C1 segment of cervical spinal cord (tissue), 14 donors: Measurements from ENCODE around the gene OR2A14.
A peak's percentile ranks its signal among the peaks of the same experiment; 100 is the strongest.
"Not testable (repeated sequence)": the region's sequence is repeated elsewhere in the genome, so short reads cannot be mapped to it uniquely, and the experiment has no call there.

Source experiments
- DNase-seq, 14 donors: peaks; one replicate each; lab custom pipeline; 2025; lab: John Stamatoyannopoulos, UW

OR2A14 gene, protein sequence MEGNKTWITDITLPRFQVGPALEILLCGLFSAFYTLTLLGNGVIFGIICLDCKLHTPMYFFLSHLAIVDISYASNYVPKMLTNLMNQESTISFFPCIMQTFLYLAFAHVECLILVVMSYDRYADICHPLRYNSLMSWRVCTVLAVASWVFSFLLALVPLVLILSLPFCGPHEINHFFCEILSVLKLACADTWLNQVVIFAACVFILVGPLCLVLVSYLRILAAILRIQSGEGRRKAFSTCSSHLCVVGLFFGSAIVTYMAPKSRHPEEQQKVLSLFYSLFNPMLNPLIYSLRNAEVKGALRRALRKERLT

DNA sequence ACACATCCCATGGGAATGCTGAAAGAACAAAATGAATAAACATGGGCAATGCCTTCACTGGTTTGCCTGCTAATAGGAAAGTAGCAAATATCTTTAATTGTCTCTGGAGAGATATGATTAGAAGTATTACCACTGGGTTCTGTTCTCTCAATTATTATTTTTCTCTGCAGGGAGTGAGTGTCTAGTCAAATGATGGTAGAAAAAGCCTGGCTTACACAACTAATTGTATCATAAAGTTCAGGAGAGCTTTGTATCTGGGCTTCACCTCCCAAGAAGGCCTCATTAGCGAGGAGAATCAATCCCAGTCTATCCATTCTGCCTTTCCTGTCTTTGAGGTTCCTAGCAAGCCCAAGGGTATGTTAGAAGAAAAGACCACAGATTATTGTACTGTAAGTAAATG, at the start of gene OR2A14:
Gene OR2A14, plus strand, starts transcription at position 301 of the 400 bp plus-strand sequence. CDS start 5,937 bp downstream, outside the sequence.
- DNase-seq = no peak

DNA sequence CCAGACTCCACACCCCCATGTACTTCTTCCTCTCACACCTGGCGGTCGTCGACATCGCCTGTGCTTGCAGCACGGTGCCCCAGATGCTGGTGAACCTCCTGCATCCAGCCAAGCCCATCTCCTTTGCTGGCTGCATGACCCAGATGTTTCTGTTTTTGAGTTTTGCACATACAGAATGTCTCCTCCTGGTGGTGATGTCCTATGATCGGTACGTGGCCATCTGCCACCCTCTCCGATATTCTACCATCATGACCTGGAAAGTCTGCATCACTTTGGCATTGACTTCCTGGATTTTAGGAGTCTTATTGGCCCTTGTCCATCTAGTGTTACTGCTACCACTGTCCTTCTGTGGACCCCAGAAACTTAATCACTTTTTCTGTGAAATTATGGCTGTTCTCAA, 48.6 kb upstream of the OR2A14 start:
- DNase-seq = no peak

DNA sequence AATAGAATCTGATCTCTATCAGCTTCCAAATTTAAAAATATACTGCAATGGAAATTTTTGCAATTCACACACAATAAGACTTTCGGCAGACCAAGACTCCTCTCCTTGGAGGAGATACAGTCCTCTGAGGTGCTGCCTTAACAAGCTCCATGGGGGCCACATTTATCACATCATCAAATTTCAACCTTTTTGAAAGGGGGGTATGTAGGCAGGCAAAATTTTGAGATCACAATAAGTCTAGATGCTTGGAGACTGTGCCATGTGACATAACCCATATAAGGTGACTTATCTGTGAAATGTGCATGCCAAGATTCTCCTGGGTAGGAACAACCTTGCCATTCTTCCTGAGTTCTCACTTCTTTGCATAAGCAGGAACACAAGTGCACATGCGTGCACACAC, 37.0 kb upstream of the OR2A14 start, which contains the start of gene OR2A12:
Gene OR2A12, plus strand, starts transcription at position 301 of the 400 bp plus-strand sequence. CDS start 8,830 bp downstream, outside the sequence.
- no peak for DNase-seq

DNA sequence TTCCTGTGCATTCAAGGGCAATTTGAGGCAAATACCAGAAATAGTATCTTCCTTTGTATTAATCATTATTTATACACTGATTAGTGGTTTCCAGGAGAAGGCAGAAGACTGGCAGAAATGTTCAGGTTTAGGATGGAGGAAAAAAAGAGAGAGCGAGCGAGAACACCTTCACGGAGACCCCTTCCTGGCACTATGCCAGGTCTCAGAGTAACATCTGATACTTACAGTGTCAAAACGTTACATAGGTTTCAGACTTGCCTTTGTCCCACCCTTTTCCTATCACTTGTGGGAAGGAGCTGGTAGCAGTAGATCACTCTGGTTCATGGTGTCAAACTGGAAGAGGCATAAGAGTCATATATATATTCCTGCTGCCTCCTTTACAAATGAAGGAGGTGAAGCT, 36.2 kb upstream of the OR2A14 start:
- no peak for DNase-seq

DNA sequence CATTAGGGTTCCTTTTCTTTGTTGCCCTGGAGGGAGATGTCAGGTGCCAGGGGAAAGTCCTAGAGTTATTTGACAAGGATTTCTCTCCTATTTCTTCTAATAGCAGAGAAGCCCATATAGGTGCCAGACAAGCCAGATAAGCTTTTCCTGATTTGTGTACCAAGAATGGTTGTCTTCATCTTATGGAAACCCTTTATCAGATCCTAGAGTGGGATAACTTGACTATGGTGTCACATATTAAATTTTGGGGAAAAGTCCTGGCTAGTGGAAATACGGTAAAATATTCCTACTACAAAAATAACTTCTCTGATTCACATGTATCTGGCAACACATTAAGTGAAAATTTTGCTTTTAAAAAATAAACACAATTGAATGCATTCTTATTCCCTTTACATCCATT, 35.7 kb upstream of the OR2A14 start:
- no peak for DNase-seq

DNA sequence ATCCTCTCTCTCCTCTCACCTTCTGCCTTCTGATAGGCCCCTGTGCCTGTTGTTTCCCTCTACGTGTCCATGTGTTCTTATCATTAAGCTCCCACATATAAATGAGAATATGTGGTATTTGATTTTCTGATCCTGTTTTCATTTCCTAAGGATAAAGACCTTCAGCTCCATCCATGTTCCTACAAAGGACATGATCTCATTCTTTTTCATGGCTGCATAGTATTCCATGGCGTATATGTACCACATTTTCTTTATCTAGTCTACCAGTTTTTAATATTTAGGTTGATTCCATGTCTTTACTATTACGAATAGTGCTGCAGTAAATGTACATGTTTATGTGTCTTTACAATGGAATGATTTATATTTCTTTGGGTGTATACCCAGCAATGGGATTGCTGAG, 32.3 kb upstream of the OR2A14 start:
- no peak for DNase-seq

DNA sequence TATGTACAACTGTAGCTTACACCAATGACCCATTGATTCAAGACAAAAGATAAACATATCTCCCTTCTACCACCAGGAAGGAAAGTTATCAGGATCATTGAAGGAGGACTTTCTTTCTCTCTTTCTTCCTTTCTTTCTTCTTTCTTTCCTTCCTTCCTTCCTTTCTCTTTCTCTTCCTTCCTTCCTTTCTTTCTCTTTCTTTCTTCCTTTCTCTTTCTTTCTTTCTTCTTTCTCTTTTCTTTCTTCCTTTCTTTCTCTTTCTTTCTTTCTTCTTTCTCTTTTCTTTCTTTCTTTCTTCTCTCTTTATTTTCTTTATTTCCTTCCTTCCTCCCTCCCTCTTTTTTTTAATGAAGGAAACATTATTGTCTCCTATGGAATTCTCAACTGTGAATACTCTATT, 24.2 kb upstream of the OR2A14 start:
- no peak for DNase-seq

DNA sequence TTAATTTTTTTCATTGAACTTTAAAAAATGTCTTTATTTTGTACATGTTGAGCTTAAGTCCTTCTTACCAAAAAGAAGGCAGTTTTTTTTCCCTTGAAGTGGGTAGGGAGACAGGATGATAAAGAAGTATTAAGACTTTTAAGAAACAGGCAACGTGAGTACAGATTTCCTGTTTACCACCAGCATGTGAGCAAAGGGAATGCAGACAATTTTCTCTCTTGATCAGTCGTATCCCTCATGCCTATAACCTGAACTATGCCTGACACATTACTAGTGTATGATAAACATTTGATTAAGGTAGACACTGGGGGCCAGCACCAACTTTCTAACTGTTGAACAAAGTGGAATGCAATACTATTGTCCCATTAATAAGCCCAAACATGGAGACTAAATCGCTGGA, 22.4 kb upstream of the OR2A14 start:
- no peak for DNase-seq

DNA sequence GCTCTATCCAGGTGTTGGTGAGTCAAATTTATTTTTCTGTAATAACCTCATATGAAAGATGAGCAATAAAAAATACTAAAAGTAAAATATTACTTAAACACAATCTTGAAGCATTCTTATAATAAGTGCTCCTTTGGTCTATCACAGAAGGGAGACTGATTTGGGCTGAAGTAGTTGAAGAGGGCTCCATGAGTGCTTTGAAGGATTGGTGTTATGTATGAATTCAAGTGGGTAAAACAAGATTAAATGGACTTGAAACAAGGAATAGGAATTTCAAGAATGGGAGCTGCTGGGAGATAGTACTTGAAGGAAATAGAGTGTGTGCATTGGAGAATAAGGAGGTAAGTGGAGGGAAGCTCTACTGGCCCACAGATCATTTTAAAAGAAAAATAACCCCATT, 20.9 kb upstream of the OR2A14 start:
- DNase-seq = no peak

DNA sequence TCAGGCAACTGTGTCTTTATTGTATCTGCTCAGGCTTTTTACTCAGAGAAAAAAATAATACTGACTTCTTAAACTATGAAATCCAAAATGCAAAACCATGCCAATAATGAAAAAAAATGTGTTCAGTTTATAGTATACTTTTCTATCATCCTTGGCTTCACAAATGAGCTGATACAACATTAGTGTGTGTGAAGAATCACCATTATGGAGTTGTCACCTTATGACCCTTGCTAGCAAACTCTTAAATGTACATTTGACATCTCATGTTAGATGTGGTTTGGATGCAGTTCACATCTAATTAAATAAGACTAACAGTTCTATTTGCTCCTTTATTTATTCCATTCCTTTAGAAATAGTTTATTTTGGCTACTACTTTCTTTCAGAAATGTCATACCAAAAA, 17.8 kb upstream of the OR2A14 start:
- no peak for DNase-seq

DNA sequence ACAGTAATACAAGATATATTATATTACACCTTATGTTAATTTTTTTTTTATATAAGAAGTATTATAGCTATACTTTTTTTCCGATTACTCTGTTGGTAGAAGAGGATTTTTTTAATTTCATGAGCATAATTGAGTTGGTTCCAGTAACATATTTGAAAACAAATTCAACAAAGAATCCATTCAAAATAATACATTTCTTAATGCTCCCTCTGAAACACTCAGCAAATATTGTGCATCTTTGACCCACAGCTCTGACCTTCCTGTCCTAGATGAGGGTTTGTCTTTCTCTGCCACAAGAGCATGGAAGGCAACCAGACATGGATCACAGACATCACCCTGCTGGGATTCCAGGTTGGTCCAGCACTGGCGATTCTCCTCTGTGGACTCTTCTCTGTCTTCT, 13.7 kb upstream of the OR2A14 start, which contains the start of gene OR2A2:
Gene OR2A2, plus strand, starts transcription at position 301 of the 400 bp plus-strand sequence. Its CDS starts 0 bp downstream, at position 301.
- DNase-seq = no peak

DNA sequence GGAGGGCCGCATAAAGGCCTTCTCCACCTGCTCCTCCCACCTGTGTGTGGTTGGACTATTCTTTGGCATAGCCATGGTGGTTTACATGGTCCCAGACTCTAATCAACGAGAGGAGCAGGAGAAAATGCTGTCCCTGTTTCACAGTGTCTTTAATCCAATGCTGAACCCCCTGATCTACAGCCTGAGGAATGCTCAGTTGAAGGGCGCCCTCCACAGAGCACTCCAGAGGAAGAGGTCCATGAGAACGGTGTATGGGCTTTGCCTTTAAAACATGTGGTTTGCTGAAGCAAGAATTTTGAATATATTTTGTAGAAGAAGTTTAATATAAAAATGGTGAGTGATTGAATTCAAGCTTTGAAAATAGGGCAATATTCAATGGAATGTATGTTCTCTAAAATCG, 12.7 kb upstream of the OR2A14 start:
- no peak for DNase-seq

DNA sequence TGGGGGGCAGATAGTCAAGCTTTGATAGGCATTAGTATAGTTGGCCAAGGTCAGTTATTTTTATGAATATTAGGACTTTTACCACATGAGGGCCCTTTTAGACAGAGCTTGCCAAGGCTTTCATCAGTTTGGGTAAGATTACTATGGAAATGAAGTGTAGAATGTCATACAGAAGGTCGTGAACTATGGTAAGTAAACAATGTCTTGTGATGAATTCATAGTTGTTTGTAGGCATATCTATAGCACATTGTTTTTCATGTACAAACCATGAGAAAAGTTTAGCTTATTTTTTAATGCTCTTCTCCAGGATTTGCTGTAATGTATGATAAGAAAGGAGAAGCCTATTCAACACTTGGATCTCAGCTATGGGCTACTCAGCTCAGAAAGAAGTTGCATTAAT, 9.3 kb upstream of the OR2A14 start:
- DNase-seq = no peak

DNA sequence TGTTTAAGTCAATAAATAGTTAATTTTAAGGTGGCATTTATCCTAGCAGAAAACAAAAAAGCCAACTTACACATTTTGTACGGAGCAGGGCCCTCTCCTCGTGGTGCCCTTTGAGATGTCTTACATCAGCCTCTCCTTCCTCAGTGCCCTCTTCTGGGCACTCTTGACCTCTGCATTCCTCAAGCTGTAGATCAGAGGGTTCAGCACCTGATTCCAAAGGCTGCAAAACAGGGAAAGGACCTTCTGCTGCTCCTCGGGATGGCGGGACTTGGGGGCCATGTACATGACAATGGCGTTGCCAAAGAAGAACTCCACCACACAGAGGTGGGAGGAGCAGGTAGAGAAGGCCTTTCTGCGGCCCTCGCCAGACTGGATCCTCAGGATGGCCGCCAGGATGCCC, 4.6 kb upstream of the OR2A14 start:
- DNase-seq = no peak

DNA sequence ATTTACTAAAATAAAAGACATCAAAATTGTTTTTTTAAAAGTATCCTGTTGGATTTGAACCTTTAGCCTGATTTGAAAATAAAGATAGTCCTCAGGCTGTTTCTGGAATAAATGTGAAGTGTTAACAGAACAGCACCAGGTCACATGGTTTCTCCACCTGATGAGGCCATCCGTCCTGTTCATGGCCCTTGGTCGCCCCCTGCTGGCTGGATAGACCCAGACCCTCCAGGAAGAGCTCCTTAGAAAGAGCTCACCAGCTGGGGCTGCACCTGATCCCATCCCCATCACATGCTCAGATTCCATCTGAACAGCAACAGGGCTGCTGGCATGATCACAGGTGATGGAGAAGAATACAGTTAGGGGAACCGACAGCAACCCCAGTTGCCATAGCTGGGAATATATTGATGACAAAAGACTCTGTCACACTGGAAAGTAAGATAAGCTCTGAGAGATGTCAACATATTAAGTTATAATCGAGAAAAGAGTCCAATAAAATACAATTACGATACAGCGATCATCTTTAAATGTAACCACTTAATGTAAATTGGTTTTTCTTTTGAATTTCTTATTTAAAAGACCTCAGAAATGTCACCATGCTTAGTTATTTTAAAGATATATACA, 4.8 kb downstream of the OR2A14 start:
- DNase-seq = peak in 5 of 14 donors; percentile 9 to 25 (median 13)

DNA sequence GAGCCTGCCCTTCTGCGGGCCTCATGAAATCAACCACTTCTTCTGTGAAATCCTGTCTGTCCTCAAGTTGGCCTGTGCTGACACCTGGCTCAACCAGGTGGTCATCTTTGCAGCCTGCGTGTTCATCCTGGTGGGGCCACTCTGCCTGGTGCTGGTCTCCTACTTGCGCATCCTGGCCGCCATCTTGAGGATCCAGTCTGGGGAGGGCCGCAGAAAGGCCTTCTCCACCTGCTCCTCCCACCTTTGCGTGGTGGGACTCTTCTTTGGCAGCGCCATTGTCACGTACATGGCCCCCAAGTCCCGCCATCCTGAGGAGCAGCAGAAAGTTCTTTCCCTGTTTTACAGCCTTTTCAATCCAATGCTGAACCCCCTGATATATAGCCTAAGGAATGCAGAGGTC, 6.6 kb downstream of the OR2A14 start:
- DNase-seq = not testable (repeated sequence)

DNA sequence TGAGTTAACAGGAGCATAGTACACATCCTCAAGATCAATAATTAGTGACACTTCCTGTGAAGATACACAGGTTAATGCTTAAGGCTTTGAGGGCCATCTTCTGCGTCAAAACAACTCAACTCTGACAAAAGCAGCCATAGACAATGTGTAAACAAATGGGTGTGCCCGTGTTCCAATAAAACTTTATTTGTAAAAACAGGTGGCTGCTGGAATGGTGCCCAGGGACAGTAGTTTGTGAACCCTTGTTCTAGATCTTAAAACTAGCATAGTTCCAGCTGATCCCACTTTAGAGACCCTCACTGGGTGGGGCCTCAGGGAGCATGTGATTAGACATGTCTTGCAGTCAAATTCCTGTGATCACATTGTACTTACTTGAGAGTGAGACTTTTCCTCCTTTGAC, 7.8 kb downstream of the OR2A14 start:
- no peak for DNase-seq

DNA sequence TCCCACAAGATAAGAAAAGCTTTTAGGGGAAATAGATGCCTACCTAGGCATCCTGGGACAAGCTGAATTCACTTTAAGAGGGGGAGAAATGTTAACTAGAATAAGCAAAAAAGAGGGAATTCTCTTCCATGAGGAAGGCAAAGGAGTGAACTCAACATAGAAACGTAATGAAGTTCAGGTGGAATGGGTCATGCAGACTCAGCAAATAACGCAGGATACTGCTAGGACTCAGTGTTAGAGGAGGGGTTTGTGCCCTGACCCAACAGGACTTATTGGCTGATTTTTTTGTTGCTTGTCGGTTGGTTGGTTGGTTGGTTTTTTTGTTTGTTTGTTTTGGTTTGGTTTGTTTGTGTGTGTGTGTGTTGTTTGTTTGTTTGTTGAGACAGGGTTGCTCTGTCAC, 9.3 kb downstream of the OR2A14 start:
- no peak for DNase-seq

DNA sequence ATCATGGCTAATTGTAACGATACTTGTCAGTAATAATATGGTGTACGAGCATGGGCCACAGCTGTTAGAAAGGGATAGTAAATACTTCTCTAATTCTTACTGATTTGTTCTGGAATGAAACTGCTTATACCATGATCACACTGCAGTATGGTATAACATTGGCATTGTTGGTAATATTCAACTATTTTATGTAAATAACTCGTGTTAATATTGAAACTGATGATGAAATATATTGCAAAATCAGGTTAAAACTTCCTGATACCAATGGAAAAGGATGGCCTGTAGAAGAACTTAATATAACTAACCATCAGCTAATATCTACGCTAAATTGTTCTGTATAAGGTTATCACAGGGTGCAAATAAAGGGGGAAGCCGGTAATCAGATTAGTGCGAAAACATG, 10.3 kb downstream of the OR2A14 start:
- DNase-seq = no peak

DNA sequence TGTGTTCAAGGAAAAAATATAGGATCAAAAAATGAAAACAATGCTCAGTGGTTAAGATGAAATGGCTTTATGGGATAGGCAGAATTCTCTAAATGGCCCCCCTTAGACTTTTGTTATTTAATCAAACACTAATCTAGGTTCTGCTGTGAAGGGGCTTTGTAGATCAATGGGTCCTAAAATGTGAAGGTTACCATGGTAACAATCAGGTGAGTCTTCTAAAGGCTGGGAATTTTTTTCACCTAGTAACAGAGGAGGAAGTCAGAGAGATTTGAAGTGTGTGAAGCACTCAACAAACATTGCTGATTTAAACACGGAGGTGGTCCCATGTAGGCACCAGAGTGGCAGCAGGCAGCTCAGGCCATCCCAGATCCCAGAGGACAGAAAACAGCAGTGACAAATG, 11.1 kb downstream of the OR2A14 start:
- no peak for DNase-seq

DNA sequence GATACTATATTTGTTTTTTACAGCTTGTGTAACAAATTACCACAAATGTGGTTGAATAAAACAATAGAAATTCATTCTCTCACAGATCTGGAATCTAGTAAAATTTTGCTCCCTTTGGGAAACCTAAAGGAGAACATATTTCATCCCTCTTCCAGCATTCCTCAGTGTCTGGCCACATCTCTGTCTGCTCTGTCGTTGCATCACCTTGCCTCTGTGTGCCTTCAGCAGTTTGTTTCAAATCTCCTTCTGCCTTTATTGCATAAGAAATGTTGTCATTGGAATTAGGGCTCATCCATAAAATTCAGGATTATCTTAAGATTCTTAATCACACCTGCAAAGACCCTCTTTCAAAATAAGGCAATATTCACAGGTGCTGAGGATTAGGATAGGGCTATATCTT, 14.5 kb downstream of the OR2A14 start:
- no peak for DNase-seq

DNA sequence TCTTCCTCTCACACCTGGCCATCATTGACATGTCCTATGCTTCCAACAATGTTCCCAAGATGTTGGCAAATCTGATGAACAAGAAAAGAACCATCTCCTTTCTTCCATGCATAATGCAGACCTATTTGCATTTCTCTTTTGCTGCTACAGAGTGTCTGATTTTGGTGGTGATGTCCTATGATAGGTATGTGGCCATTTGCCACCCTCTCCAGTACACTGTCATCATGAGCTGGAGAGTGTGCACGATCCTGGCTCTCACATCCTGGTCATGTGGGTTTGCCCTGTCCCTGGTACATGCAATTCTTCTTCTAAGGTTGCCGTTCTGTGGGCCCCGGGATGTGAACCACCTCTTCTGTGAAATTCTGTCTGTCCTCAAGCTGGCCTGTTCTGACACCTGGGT, 19.2 kb downstream of the OR2A14 start:
- DNase-seq = no peak

DNA sequence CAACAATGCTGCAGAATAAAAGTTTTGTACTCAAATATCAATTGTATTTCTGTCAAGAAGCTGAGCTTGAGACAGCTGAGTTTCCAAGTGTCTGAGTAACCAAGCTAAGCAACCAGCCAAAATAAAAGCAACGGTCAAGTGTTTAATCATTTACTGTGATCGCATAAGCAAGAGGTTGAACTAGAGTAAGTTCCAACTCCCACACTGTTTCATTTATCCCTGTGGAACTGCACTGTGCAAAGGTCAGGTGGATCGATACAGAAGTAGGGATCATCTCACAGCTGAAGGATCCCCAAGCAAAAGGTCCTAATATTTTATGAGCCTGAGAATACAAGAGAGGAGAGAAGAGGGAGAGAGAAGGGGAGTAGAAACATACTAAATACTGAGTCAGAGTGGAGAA, 21.4 kb downstream of the OR2A14 start:
- DNase-seq = no peak
